HG03439 (cell line): ENCODE measurements around the gene EPX.
"Not testable (repeated sequence)": the region's sequence is repeated elsewhere in the genome, so short reads cannot be mapped to it uniquely, and the experiment has no call there.

ENCODE experiments used
- ATAC-seq: cut with Tn5 transposase; IDR thresholded peaks from one replicate; pipeline ENCODE4 v1.9.1; 2021; ENCODE audit warnings: mild to moderate bottlenecking, moderate library complexity; ENCODE audit not compliant: unreplicated experiment

The EPX gene

DNA sequence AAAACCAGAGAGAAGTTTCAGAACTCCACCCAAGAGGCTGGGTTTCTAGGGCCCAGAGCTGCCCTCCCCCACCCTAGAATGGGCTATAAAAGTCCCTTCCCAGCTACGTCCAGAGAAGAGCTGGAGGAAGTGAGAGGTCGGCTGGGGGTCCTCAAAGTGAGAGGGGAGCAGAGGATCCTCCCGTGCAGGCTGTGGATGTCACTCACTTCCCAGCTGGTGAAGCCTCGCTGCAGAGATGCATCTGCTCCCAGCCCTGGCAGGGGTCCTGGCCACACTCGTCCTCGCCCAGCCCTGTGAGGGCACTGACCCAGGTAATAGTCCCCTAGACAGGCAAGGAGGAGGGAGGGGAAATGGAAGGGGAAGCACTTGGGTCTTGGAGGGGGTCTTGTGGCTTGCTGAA, at the start of gene EPX:
Gene EPX, plus strand, starts transcription at position 115 of the 400 bp plus-strand sequence. Its CDS starts 121 bp downstream, at position 236.
- ATAC-seq, result no peak

GRCh38 chr17:58143335-58143734, 49.2 kb upstream of the EPX start:
- ATAC-seq, result not testable (repeated sequence)

DNA sequence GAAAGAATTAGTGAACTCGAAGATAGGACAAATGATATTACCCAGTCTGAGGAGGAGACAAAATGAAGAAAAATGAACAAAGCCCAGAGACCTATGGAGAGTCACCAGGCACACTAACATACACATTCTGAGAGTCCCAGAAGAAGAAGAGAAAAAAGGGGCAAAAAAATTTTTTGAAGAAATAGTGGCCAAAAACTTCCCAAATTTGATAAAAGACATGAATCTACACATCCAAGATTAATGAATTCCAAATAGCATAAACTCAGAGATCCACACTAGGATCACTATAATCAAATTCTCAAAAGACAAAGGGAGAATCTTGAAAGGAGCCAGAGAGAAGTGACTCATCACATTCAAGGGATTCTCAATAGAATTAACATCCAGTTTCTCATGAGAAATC, 47.7 kb upstream of the EPX start:
- ATAC-seq, result no peak

GRCh38 chr17:58147930-58148434, 44.5 kb upstream of the EPX start, which contains the start of gene OR4D1:
OR4D1 (plus strand) TSS chr17:58148384; CDS start chr17:58155154, 6,770 bp downstream.
- no peak for ATAC-seq

- ATAC-seq, result no peak
Observed at GRCh38 chr17:58148609-58149008, 43.9 kb upstream of the EPX start.

GRCh38 chr17:58150394-58150793, 42.1 kb upstream of the EPX start:
- no peak for ATAC-seq

DNA sequence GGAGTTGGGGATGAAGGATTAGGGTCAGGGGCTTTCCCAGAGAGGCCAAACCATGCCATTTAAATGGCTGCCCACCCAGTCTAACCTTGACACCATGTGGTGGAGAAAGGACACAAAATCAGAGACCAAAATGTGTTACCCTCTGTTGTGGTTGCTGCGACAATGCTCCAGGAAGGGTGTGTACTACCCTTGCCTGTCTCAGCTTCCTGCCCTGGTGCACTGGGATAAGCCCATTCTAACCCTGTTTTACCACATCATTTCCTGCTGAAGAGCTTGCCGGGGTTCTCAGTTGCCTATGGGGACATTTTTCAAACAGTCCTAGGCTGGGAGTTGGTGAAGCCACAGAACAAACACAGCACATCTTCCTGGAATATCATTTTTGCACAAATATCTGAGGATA, 39.5 kb upstream of the EPX start:
- ATAC-seq, result no peak

GRCh38 chr17:58153671-58154070, 38.9 kb upstream of the EPX start:
- ATAC-seq, result no peak

DNA sequence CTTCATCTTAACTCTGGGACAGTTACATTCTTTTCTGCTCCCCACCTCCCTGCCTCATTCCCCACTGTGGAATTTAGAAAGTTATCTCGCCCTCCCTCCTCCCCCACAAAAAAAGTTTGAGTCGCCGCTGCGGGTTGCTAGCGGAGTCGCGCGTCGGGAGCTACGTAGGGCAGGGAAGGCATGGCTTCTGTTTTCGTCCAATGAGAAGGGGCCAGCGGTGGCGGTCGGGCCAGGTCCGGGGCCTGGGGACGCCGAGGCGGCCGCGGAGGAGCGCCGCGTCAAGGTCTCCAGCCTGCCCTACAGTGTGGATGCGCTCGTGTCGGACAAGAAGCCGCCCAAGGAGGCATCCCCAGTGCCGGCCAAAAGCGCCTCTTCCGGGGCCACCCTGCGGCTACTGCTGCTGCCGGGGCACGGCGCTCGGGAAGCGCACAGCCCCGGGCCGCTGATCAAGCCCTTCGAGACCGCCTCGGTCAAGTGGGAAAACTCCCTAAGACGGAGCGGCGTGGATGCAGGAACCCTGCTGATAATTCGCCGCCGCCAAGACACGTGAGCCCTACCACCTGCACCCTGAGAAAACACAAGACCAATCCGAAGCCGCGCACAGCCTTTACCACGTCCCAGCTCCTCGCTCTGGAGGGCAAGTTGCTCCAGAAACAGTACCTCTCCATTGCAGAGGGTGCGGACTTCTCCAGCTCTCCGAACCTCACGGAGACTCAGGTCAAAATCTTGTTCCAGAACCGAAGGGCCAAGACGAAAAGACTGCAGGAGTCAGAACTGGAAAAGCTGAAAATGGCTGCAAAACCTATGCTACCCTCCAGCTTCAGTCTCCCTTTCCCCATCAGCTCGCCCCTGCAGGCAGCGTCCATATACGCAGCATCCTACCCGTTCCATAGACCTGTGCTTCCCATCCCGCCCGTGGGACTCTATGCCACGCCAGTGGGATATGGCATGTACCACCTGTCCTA, 35.4 kb upstream of the EPX start:
- ATAC-seq, result no peak

- no peak for ATAC-seq
Observed at GRCh38 chr17:58158181-58158580, 34.3 kb upstream of the EPX start.

GRCh38 chr17:58161566-58161965, 31.0 kb upstream of the EPX start:
- ATAC-seq, result no peak

DNA sequence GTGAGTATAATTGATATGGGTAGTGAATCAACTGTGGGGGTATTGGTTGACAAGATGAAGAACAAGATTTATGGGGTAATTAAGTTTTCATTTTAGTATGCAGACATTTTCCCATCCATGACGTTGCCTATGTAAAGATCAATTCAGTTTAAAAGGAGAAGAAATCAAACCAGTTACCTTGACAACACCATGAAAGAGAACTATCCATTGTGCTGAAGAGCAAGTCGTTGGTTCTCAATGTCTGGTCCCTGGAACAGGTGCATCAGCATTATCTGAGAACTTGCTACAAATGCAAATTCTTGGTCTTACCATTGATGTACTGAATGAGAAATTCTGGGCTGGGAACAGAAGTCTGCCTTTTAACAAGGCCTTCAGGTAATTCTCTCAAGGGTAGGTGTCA, 26.5 kb upstream of the EPX start:
- ATAC-seq, result no peak

- no peak for ATAC-seq
Observed at GRCh38 chr17:58166682-58167081, 25.8 kb upstream of the EPX start, which contains the start of gene OR4D2. OR4D2 (plus strand) TSS chr17:58166982; CDS start chr17:58169656, 2,674 bp downstream.

DNA sequence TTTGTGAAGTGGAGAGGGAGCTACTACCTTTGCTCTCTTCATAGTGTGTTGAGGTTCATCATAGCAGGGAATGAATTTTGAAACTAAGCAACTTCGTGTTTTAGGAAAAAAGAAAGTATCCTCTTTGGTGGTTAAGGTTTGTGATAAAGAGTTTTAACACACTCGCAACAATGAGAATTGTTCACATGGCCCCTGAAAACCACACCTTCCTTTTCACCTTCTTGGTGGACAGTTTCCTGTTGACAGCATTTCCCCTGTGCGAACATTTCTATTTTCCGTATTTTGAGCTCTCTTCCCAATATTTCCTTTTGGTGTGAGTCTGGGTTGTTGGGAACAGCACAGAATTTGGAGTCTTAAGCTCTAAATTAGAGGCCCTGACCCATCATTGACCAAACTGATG, 21.9 kb upstream of the EPX start:
- ATAC-seq, result no peak

- no peak for ATAC-seq
Observed at GRCh38 chr17:58172369-58173071, 20.0 kb upstream of the EPX start.

DNA sequence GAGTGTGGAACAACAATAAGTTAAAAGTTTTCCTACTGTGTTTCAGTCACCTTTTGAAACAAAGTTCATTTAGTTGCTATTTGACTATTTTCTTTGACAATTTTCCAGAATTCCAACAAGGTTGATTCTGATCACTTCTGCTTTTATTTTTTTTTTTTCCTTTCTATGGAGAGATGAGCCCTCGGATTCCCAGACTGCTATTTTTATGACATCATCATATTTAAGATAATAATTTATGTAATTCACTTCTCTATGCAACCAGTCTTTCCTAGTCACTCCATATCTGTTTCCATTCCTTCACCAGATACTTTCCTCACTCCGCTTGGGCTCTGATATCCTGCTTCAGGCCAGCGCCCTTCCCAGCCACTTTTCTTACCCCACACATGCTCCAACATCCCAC, 17.7 kb upstream of the EPX start:
- no peak for ATAC-seq

GRCh38 chr17:58176200-58176599, 16.3 kb upstream of the EPX start:
- no peak for ATAC-seq

GRCh38 chr17:58181796-58182195, 10.7 kb upstream of the EPX start:
- ATAC-seq, result no peak

DNA sequence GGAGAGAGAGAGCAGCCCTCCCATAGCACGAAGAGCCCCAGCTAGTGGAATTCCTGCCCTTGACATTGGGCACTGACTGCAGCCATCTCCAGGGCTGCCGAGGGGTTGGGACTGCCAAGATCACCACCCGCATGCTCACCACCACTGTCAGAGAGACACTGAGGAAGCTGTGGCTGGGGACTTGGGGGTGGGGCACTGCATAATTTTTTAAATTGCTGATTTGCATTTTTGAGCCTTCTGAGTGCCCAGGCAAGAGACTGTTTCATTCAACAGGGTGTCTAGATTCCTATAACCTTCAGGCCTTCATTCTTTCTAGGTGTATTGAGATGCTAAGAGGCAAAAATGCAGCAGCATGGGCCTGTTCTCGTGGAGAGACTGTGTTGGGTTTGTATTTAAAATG, 9.0 kb upstream of the EPX start:
- no peak for ATAC-seq

DNA sequence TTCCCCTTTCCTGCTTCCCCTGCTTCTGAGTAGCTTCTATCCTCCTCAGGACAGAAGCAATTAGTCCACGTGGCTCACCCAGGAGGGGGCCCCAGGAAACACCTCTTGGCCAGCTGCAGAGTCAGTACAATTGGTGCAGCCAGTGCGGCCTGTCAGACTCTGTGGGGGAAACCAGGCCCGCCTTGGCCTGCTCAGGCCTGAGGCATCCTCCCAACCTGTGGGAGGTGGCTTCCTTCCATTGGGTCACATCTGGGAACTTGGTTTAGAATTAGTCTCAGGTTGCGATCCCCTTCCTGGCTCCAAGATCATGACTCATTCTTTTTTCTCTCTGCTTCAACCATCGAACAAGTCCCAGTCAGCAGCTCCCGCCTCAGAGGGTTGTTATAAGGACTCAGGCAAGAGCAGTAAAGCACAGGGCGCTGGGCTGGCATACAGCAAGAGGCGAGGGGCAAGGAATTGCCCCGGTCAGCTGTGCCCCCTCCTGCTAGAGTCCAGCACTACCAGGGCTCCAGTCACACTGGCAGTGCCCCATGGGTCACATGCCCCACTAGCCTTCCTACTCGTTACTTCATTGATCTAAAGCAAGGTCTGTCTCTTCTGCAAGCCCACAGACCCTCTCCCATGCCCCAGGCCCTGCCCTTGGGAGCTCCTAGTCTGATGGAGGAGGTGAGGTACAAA, 8.1 kb upstream of the EPX start:
- no peak for ATAC-seq
